ENCODE data around the gene ZNF141. TPM values are rescaled to one million over a fixed set of nuclear protein-coding genes. Genes with fewer than 3 reads are reported as not detected.

Gene ZNF141
- total RNA-seq, result 9.5 and 11.9 TPM in 2 replicates

GRCh38 chr4:337143-337931 is at the start of gene ZNF141:
ZNF141 (plus strand) TSS chr4:337814; CDS start chr4:337984, 170 bp downstream.

GRCh38 chr4:304969-305680 is 32.5 kb upstream of the ZNF141 start, which contains the start of gene ZNF732:
ZNF732 (minus strand) TSS chr4:305474; CDS start chr4:305310, 164 bp downstream.

Other genes with a start within 250 kb of the ZNF141 start
- 3.0 and 6.0 TPM in 2 replicates for gene ZNF718, start 213.3 kb upstream of the ZNF141 start, total RNA-seq
- gene ZNF732, start 32.3 kb upstream of the ZNF141 start, total RNA-seq, result 0.30 and 0.32 TPM in 2 replicates
- gene ZNF721, start 161.3 kb downstream of the ZNF141 start, total RNA-seq, result 19.0 and 29.8 TPM in 2 replicates
- gene PIGG, start 161.4 kb downstream of the ZNF141 start, total RNA-seq, result 45.9 and 51.1 TPM in 2 replicates
- not detected in 2 replicates for gene TMEM271, start 238.5 kb downstream of the ZNF141 start, total RNA-seq